Fibroblast of lung (primary cell): ENCODE results near the gene TSPAN5. TPM values are rescaled to one million over a fixed set of nuclear protein-coding genes. Genes with fewer than 3 reads are reported as not detected.

Experiments
- DNase-seq, 2 donors: peaks; one replicate each; pipeline versions ENCODE4 v3.0.0 to v3.0.0-alpha.2; 2010; ENCODE audit warnings: low read depth in 2 of 2
- H2AFZ ChIP-seq: 2 replicates; pipeline ENCODE4 v1.5.1; 2012; ENCODE audit warnings: low read length, control low read depth, inconsistent platforms
- H3K27ac ChIP-seq: 2 replicates; pipeline ENCODE4 v1.5.1; 2011; ENCODE audit warnings: low read length, control low read depth; ENCODE audit not compliant: insufficient read depth
- H3K27me3 ChIP-seq: 2 replicates; pipeline ENCODE4 v1.5.1; 2011; ENCODE audit warnings: mild to moderate bottlenecking, low read length; ENCODE audit not compliant: control insufficient read depth, insufficient read depth
- H3K36me3 ChIP-seq: 2 replicates; pipeline ENCODE4 v1.5.1; 2011; ENCODE audit warnings: low read length; ENCODE audit not compliant: control insufficient read depth, insufficient read depth
- H3K4me1 ChIP-seq: 2 replicates; pipeline ENCODE4 v1.5.1; 2011; ENCODE audit warnings: low read length; ENCODE audit not compliant: control insufficient read depth, insufficient read depth; ENCODE audit errors: extremely low read depth
- H3K4me2 ChIP-seq: 2 replicates; pipeline ENCODE4 v1.5.1; 2011; ENCODE audit warnings: low read length, control low read depth; ENCODE audit not compliant: insufficient read depth; ENCODE audit errors: extremely low read depth
- H3K4me3 ChIP-seq, 4 experiments: fragments of 200-600 bp in 1 of 4; sonication (generic) in 1 of 4; replicated peaks in 1 of 4; 2 replicates each; pipeline ENCODE4 v1.5.1; 2011 to 2016; ENCODE audit warnings: low read length in 4 of 4, low read depth in 3 of 4, mild to moderate bottlenecking in 3 of 4, control low read depth in 2 of 4, inconsistent platforms in 1 of 4, mixed read lengths in 1 of 4; ENCODE audit not compliant: insufficient read depth in 1 of 4; ENCODE audit errors: control extremely low read depth in 1 of 4
- H3K79me2 ChIP-seq: 2 replicates; pipeline ENCODE4 v1.5.1; 2012; ENCODE audit warnings: mild to moderate bottlenecking, low read length, inconsistent platforms; ENCODE audit not compliant: control insufficient read depth, insufficient read depth
- H3K9ac ChIP-seq: 2 replicates; pipeline ENCODE4 v1.5.1; 2011; ENCODE audit warnings: mild to moderate bottlenecking, low read length, control low read depth; ENCODE audit not compliant: insufficient read depth
- H3K9me3 ChIP-seq: 2 replicates; pipeline ENCODE4 v1.5.1; 2012; ENCODE audit warnings: low read depth, low read length; ENCODE audit not compliant: control insufficient read depth, insufficient read depth
- H4K20me1 ChIP-seq: 2 replicates; pipeline ENCODE4 v1.5.1; 2011; ENCODE audit warnings: low read length; ENCODE audit not compliant: control insufficient read depth, insufficient read depth; ENCODE audit errors: extremely low read depth
- EZH2 ChIP-seq: IDR thresholded peaks from 2 replicates; pipeline ENCODE4 v1.5.1; 2012; ENCODE audit warnings: low read length, control low read depth, mild to moderate bottlenecking; ENCODE audit errors: missing control alignments
- polyA plus RNA-seq, 2 donors: library from polyadenylated mRNA; depleted of rRNA in 1 of 2; stranded (reverse) in 1 of 2; unstranded in 1 of 2; fragments of >200 nt; gene quantifications; 2 replicates each; pipeline ENCODE4 v1.2.1, GENCODE V29; 2011 to 2012; ENCODE audit warnings: missing spikeins in 1 of 2
- total RNA-seq: library from RNA; depleted of rRNA; stranded (reverse); fragments of >200 nt; gene quantifications from 2 replicates; pipeline ENCODE4 v1.2.1, GENCODE V29; 2014
- TF ChIP-seq, protein P1 (sequence below), 2 donors: IDR thresholded peaks in 1 of 2; conservative IDR thresholded peaks in 1 of 2; 1 replicate in 1 of 2; 2 replicates in 1 of 2; pipeline ENCODE4 v1.5.1; 2011 to 2012; ENCODE audit warnings: low read length in 2 of 2, control low read depth in 1 of 2, inconsistent platforms in 1 of 2, low read depth in 1 of 2, mild to moderate bottlenecking in 1 of 2

Gene TSPAN5
- total and polyA plus RNA-seq, 2 donors (not counting 1 experiment from before 2014, with no cell fraction given) = 109 to 129 TPM

DNA sequence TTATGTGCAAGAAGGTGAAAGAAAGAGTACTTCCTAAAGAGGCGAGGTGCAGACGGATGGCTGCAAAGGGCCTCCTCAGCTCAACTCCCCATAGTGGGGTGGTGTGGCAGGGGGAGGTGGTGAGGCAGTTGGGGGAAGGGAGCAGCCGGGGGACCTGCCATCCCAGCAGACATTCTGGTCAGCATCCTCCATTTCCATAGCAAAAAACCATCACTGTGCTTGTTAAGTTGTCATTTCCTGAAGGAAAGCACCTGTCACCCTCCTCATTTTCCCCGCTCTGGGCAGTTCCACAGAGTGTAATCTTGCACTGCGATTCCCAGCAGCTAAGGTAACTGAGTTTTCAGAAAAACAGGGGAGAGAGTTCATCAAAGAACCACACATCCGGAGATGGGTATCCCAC is 51.5 kb downstream of the TSPAN5 start:
- no peaks in the 10 kb centered on the region for H3K27me3 ChIP-seq
- peaks cover 5% of the 10 kb centered on the region for H3K4me1 ChIP-seq

DNA sequence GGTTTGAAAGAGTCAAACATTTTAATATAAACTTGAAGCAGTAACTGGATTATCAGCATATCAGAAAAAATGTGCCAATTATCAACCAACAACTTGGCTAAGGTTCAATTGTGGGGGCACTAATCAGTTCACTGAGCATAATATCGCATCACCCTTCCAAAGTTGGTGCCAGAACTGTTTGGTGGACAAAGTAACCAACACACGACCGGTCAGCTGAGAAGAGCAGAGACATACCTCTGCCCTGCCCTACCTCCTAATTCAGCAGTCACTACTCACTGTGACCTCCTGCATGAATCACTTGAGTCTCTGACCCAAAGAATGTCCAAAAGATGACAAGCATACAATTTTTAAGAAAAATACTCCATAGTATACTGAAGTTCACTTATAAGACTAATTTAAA is 53.2 kb downstream of the TSPAN5 start:
- H3K27ac ChIP-seq = no peak overlapping the region
- no peaks in the 10 kb centered on the region for H3K36me3 ChIP-seq
- no peaks in the 10 kb centered on the region for H4K20me1 ChIP-seq
- no peak overlapping the region for H2AFZ ChIP-seq
- H3K4me3 ChIP-seq = no peak overlapping the region
- no peak overlapping the region for H3K4me2 ChIP-seq
- no peaks in the 10 kb centered on the region for H3K9me3 ChIP-seq
- peak in 1 of 2 donors; percentile 67 for DNase-seq
- peaks cover 5% of the 10 kb centered on the region for H3K4me1 ChIP-seq
- TF ChIP-seq EZH2 = no peak
- TF ChIP-seq, protein P1, sequence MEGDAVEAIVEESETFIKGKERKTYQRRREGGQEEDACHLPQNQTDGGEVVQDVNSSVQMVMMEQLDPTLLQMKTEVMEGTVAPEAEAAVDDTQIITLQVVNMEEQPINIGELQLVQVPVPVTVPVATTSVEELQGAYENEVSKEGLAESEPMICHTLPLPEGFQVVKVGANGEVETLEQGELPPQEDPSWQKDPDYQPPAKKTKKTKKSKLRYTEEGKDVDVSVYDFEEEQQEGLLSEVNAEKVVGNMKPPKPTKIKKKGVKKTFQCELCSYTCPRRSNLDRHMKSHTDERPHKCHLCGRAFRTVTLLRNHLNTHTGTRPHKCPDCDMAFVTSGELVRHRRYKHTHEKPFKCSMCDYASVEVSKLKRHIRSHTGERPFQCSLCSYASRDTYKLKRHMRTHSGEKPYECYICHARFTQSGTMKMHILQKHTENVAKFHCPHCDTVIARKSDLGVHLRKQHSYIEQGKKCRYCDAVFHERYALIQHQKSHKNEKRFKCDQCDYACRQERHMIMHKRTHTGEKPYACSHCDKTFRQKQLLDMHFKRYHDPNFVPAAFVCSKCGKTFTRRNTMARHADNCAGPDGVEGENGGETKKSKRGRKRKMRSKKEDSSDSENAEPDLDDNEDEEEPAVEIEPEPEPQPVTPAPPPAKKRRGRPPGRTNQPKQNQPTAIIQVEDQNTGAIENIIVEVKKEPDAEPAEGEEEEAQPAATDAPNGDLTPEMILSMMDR (conservative IDR thresholded peaks at IDR 0.05 in 1 of 2, IDR thresholded peaks at IDR 0.05 in 1 of 2; ENCODE audit: low read depth in 1 of 2, low read length in 2 of 2) = no peak
- H3K27me3 ChIP-seq = no peaks in the 10 kb centered on the region
- H3K79me2 ChIP-seq = peaks cover 79% of the 10 kb centered on the region
- H3K9ac ChIP-seq = no peak overlapping the region

More for the DNA sequence above, 51.5 kb downstream of the TSPAN5 start:
- H3K4me3 ChIP-seq = no peak overlapping the region
- no peak overlapping the region for H2AFZ ChIP-seq
- TF ChIP-seq, protein P1 (conservative IDR thresholded peaks at IDR 0.05 in 1 of 2, IDR thresholded peaks at IDR 0.05 in 1 of 2; ENCODE audit: low read depth in 1 of 2, low read length in 2 of 2) = no peak
- TF ChIP-seq EZH2 = no peak
- H3K9ac ChIP-seq = no peak overlapping the region
- no peaks in the 10 kb centered on the region for H3K36me3 ChIP-seq
- DNase-seq = no peak
- H3K27ac ChIP-seq = no peak overlapping the region
- no peak overlapping the region for H3K4me2 ChIP-seq
- peaks cover 88% of the 10 kb centered on the region for H3K79me2 ChIP-seq
- H3K9me3 ChIP-seq = no peaks in the 10 kb centered on the region
- H4K20me1 ChIP-seq = no peaks in the 10 kb centered on the region

DNA sequence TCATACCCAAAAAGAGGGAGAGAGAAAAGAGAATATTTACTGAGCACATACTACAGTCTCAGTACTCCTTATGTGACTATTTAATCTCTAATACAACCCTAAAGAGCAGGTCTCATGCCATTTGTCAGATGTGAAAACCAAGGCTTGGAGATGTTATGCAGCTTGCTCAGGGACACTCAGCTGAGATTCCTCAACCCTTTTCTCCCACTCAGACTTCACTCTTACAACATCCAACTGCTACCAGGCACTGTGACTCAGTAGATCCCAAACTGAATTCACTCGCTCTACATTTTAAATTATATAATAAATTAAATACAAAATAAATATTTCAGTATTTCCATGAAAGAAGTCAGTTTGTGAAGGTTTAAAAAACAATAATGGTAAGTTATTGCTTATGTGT is 53.7 kb downstream of the TSPAN5 start:
- H2AFZ ChIP-seq = no peak overlapping the region
- no peak overlapping the region for H3K27ac ChIP-seq
- peaks cover 5% of the 10 kb centered on the region for H3K4me1 ChIP-seq
- H3K4me3 ChIP-seq = no peak overlapping the region
- no peak overlapping the region for H3K4me2 ChIP-seq
- no peaks in the 10 kb centered on the region for H3K36me3 ChIP-seq
- no peaks in the 10 kb centered on the region for H4K20me1 ChIP-seq
- TF ChIP-seq, protein P1 (conservative IDR thresholded peaks at IDR 0.05 in 1 of 2, IDR thresholded peaks at IDR 0.05 in 1 of 2; ENCODE audit: low read depth in 1 of 2, low read length in 2 of 2) = no peak
- TF ChIP-seq EZH2 = no peak
- peaks cover 75% of the 10 kb centered on the region for H3K79me2 ChIP-seq
- no peak overlapping the region for H3K9ac ChIP-seq
- no peaks in the 10 kb centered on the region for H3K27me3 ChIP-seq
- DNase-seq = peak in 1 of 2 donors; percentile 65
- no peaks in the 10 kb centered on the region for H3K9me3 ChIP-seq
